GM23248 (cell line): ENCODE results near the gene LSM14B. TPM values are rescaled to one million over a fixed set of nuclear protein-coding genes. Genes with fewer than 3 reads are reported as not detected.
A peak's percentile ranks its signal among the peaks of the same experiment; 100 is the strongest.

Experiments
- DNase-seq: peaks from one replicate; pipeline ENCODE4 v3.0.0-alpha.2; 2015
- H2AFZ ChIP-seq: fragments of 200-600 bp; sonication (generic); 2 replicates; pipeline ENCODE4 v1.6.1; 2016; ENCODE audit warnings: antibody characterized with exemption
- H3F3A ChIP-seq: fragments of 200-600 bp; sonication (generic); 2 replicates; pipeline ENCODE4 v1.6.1; 2016; ENCODE audit warnings: mild to moderate bottlenecking, antibody characterized with exemption, mixed run types; ENCODE audit not compliant: insufficient read depth
- H3K27ac ChIP-seq: fragments of 200-600 bp; sonication (generic); 2 replicates; pipeline ENCODE4 v1.5.1; 2016; ENCODE audit warnings: mild to moderate bottlenecking
- H3K27me3 ChIP-seq: fragments of 200-600 bp; sonication (generic); replicated peaks from 2 replicates; pipeline ENCODE4 v1.6.1; 2016; ENCODE audit warnings: mild to moderate bottlenecking; ENCODE audit not compliant: insufficient read depth
- H3K36me3 ChIP-seq: fragments of 200-600 bp; sonication (generic); 2 replicates; pipeline ENCODE4 v1.6.1; 2016; ENCODE audit warnings: low read depth, mild to moderate bottlenecking
- H3K4me1 ChIP-seq: fragments of 200-600 bp; sonication (generic); 2 replicates; pipeline ENCODE4 v1.6.1; 2016; ENCODE audit warnings: mild to moderate bottlenecking; ENCODE audit not compliant: insufficient read depth
- H3K4me2 ChIP-seq: fragments of 200-600 bp; sonication (generic); one replicate; pipeline ENCODE4 v1.6.1; 2016; ENCODE audit warnings: mild to moderate bottlenecking; ENCODE audit not compliant: unreplicated experiment
- H3K4me3 ChIP-seq: fragments of 200-600 bp; sonication (generic); 2 replicates; pipeline ENCODE4 v1.5.1; 2016; ENCODE audit warnings: mild to moderate bottlenecking
- H3K79me2 ChIP-seq: fragments of 200-600 bp; sonication (generic); 2 replicates; pipeline ENCODE4 v1.6.1; 2016; ENCODE audit warnings: mild to moderate bottlenecking; ENCODE audit not compliant: insufficient read depth
- H3K9ac ChIP-seq: fragments of 200-600 bp; sonication (generic); 2 replicates; pipeline ENCODE4 v1.6.1; 2016; ENCODE audit warnings: mild to moderate bottlenecking
- H3K9me2 ChIP-seq: fragments of 200-600 bp; sonication (generic); 2 replicates; pipeline ENCODE4 v1.6.1; 2016; ENCODE audit warnings: mixed run types, mild to moderate bottlenecking, moderate library complexity; ENCODE audit not compliant: insufficient read depth
- H3K9me3 ChIP-seq: fragments of 200-600 bp; sonication (generic); one replicate; pipeline ENCODE4 v1.6.1; 2017; ENCODE audit warnings: low read depth
- H4K20me1 ChIP-seq: fragments of 200-600 bp; sonication (generic); 2 replicates; pipeline ENCODE4 v1.6.0; 2016; ENCODE audit not compliant: insufficient read depth
- EZH2 ChIP-seq: fragments of 200-600 bp; sonication (generic); IDR thresholded peaks from 2 replicates; pipeline ENCODE4 v1.6.1; 2018; ENCODE audit warnings: antibody characterized with exemption, mild to moderate bottlenecking; ENCODE audit not compliant: insufficient read depth, poor library complexity, severe bottlenecking
- EZH2phosphoT487 ChIP-seq: fragments of 200-600 bp; sonication (generic); IDR thresholded peaks from 2 replicates; pipeline ENCODE4 v1.6.1; 2018; ENCODE audit warnings: antibody characterized with exemption, moderate library complexity, mild to moderate bottlenecking, low read depth; ENCODE audit not compliant: insufficient read depth
- WGBS, 2 experiments: methylation state at CpG; one replicate each; pipeline ENCODE4 v1.1.6; 2015 to 2017; ENCODE audit warnings: low lambda C conversion rate in 2 of 2, low coverage in 1 of 2; ENCODE audit errors: missing lambda C conversion rate in 2 of 2; 5-methylcytosine and 5-hydroxymethylcytosine counted together
- in situ Hi-C: fragments of 300-500 bp; cut with MboI; formaldehyde crosslinking; loops from 2 replicates; pipeline ENCODE4 v1.15.0; 2020
- polyA plus RNA-seq: library from polyadenylated mRNA; unstranded; fragments of >200 nt; fragmentation: Nextera tagmentation; extraction: Ambion mirVana; gene quantifications from 2 replicates; pipeline ENCODE4 v1.2.1, GENCODE V29; 2016
- total RNA-seq: library from RNA; depleted of rRNA; stranded (reverse); fragments of >200 nt; shearing (Covaris generic); gene quantifications from 2 replicates; pipeline ENCODE4 v1.2.3, GENCODE V29; 2014

LSM14B gene
- total and polyA plus RNA-seq, 2 experiments from 2014 or later = 1.3 to 28.0 TPM

DNA sequence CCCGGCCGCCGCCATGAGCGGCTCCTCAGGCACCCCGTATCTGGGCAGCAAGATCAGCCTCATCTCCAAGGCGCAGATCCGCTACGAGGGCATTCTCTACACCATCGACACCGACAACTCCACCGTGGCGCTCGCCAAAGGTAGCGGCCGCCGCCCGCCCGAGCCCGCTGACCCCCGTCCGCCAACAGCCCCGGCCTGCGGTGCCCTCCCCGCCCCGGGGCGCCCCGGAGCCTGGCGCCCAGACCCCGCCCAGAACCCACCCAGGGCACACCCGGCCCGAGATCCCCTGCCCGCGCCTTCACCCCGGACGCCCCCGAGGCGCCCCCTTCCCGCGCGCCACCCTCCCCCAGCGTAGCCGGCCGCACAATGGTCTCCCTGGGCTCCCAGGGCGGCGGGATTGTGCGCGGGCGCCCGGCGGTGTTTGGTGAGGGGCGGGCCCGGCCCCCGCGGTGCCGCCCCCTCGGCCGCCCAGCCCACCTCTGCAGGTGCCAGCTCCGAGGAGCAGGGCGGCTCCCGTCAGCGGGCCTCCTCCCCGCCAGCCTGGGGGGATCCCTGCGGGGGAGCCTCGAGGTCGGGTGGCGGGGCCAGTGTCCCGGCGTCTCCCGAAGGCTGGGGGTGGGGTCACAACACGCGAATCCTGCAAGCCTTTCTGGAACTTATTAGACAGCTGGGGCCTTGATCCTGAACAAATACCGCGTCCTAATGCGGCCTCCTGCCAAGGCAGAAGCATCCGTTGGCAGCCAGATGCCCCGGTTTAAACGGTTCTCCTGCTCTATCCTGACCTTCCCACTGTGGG, 577 bp downstream of the LSM14B start:
- Histone ChIP-seq H3K79me2 (peaks cover 41% of the 10 kb centered on the region), H4K20me1 (peaks cover 12% of the 10 kb centered on the region; the same call in 1 of the 2 replicates), H2AFZ (peak overlapping the region; percentile 66; the same call in 1 of the 2 replicates), H3K27ac (peak overlapping the region; percentile 63), H3K4me3 (peak overlapping the region; percentile 80), H3K4me1 (peaks cover 11% of the 10 kb centered on the region), H3K4me2 (peak overlapping the region; percentile 81), H3K9me3 (no peaks in the 10 kb centered on the region), H3F3A (0 out of 2 replicates have a peak, but pooled peaks cover 7% of the 10 kb centered on the region), H3K27me3 (peaks cover 4% of the 10 kb centered on the region; the same call in 1 of the 2 replicates), H3K36me3 (peaks cover 21% of the 10 kb centered on the region; the same call in 1 of the 2 replicates), H3K9me2 (no peaks in the 10 kb centered on the region), H3K9ac (peak overlapping the region; percentile 82)
- DNase-seq = peak; percentile 69
- 1% methylated on average over 29 to 76 of the region's 77 CpGs for WGBS, 2 experiments
- in situ Hi-C loops = no loop called here
- TF ChIP-seq EZH2 = no peak

DNA sequence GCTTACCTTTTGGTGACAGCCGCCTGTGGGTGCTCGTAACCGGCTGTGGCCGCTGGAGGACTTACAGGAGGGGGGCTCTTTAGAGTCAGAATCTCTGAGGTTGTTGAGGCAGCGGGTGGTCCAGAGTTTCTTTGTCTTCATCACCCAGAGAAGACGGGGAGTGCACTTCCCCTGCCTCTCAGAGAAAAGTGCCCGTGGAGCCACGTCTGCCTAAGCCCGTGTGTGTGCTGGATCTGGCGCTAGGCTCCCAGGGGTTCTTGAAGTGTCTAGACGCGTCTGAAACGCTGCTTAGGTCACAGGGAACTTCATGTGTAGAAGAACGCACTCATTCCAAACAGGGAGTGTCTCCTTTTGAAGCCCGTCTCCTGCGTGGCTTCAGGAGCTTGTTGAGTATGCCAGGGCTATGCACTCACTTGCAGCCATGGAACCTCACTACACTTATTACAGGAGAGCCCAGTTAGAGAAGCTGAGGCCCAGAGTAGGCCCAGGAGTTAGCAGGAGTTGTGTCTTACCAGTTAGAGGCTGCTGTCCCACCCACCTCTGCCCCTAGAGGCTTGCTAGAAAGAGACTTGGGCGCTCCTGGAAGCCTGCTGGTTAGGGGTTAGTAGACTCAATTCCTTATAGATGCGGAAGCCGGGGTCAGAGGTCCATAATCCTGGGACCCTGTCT, 1.3 kb downstream of the LSM14B start:
- peak overlapping the region; percentile 82 for H3K9ac ChIP-seq
- 16 to 22% methylated on average over 15 to 19 of the region's 19 CpGs for WGBS, 2 experiments
- H3K9me2 ChIP-seq = no peaks in the 10 kb centered on the region
- H2AFZ ChIP-seq = peak overlapping the region; percentile 1; the same call in 1 of the 2 replicates
- H3K79me2 ChIP-seq = peaks cover 41% of the 10 kb centered on the region
- DNase-seq = peak; percentile 81
- H3K4me2 ChIP-seq = peak overlapping the region; percentile 81
- TF ChIP-seq EZH2phosphoT487 = no peak
- TF ChIP-seq EZH2 = no peak
- 0 out of 2 replicates have a peak, but pooled peaks cover 7% of the 10 kb centered on the region for H3F3A ChIP-seq
- H3K9me3 ChIP-seq = no peaks in the 10 kb centered on the region
- in situ Hi-C loops = no loop called here
- H3K27ac ChIP-seq = peak overlapping the region; percentile 63
- H3K4me1 ChIP-seq = peaks cover 11% of the 10 kb centered on the region
- H4K20me1 ChIP-seq = peaks cover 12% of the 10 kb centered on the region; the same call in 1 of the 2 replicates
- H3K27me3 ChIP-seq = no peaks in the 10 kb centered on the region
- peak overlapping the region; percentile 80 for H3K4me3 ChIP-seq
- H3K36me3 ChIP-seq = peaks cover 25% of the 10 kb centered on the region; the same call in 1 of the 2 replicates

DNA sequence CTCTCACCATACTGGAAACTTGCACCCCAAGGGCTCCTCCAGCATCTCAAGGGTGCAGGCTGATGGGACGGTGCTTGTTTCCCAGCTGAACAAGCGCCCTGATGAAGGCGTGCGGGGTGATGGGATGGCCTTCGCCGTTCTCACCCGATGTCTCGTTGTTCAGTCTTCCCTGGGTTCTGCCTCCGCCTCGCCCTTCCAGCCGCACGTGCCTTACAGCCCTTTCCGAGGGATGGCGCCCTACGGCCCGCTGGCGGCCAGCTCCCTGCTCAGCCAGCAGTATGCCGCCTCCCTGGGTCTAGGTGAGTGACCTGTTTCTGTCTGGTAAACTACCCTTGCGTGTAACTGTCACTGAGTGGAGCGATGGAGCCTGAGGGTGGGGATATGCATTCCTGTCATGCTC, 3.9 kb downstream of the LSM14B start:
- peaks cover 11% of the 10 kb centered on the region for H3K4me1 ChIP-seq
- no peaks in the 10 kb centered on the region for H3K27me3 ChIP-seq
- 95% methylated on average over 20 of the region's 20 CpGs for WGBS, 2 experiments
- H3K4me3 ChIP-seq = no peak overlapping the region
- H2AFZ ChIP-seq = no peak overlapping the region
- H3F3A ChIP-seq = 0 out of 2 replicates have a peak, but pooled peaks cover 7% of the 10 kb centered on the region
- no peak for DNase-seq
- in situ Hi-C loops = no loop called here
- peaks cover 34% of the 10 kb centered on the region; the same call in 1 of the 2 replicates for H3K36me3 ChIP-seq
- no peaks in the 10 kb centered on the region for H3K9me2 ChIP-seq
- H3K9me3 ChIP-seq = no peaks in the 10 kb centered on the region
- no peak overlapping the region for H3K4me2 ChIP-seq
- no peak overlapping the region for H3K9ac ChIP-seq
- no peak overlapping the region for H3K27ac ChIP-seq
- TF ChIP-seq EZH2 = no peak
- TF ChIP-seq EZH2phosphoT487 = no peak
- peaks cover 12% of the 10 kb centered on the region; the same call in 1 of the 2 replicates for H4K20me1 ChIP-seq
- H3K79me2 ChIP-seq = peaks cover 41% of the 10 kb centered on the region

DNA sequence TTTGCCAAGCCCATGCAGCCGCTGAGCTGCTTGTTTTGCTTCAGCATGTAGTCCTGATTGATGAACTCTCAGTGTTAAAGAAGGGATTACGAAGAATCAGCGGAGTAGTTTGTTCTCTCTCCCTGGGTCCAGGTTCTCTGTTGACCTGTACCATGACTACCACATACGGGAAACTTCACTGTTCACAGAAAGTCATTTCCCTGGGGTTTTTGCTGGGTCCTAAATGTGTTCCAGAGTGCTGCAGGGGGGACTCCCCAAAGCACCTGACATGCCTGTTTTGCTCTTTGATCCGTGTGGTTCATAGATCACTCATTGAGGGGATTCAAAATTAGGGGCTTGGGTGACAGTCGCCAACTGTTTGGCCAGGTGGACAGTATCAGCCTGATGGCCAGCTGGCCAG, 5.5 kb downstream of the LSM14B start:
- Histone ChIP-seq H3K9me2 (no peaks in the 10 kb centered on the region), H3K79me2 (peaks cover 51% of the 10 kb centered on the region), H3K27ac (no peak overlapping the region), H2AFZ (no peak overlapping the region), H3F3A (peaks cover 7% of the 10 kb centered on the region; the same call in 1 of the 2 replicates), H3K27me3 (no peaks in the 10 kb centered on the region), H3K4me2 (no peak overlapping the region), H3K4me1 (peaks cover 11% of the 10 kb centered on the region), H3K36me3 (peaks cover 34% of the 10 kb centered on the region; the same call in 1 of the 2 replicates), H3K9me3 (no peaks in the 10 kb centered on the region), H3K4me3 (no peak overlapping the region), H4K20me1 (peaks cover 12% of the 10 kb centered on the region; the same call in 1 of the 2 replicates), H3K9ac (no peak overlapping the region)
- in situ Hi-C loops = no loop called here
- WGBS, 2 experiments = 93 to 94% methylated on average over 6 of the region's 6 CpGs
- TF ChIP-seq EZH2phosphoT487 = no peak
- no peak for TF ChIP-seq EZH2
- no peak for DNase-seq
